NCI-H128 (cell line): ENCODE results near the gene TBC1D30.
A peak's percentile ranks its signal among the peaks of the same experiment; 100 is the strongest.

Experiments
- DNase-seq: peaks from one replicate; lab custom pipeline; 2025; ENCODE audit not compliant: unreplicated experiment; lab: John Stamatoyannopoulos, UW

Gene TBC1D30

GRCh38 chr12:64858882-64859605 is 34.6 kb downstream of the TBC1D30 start:
- DNase-seq, result no peak

GRCh38 chr12:64860446-64860998 is 36.1 kb downstream of the TBC1D30 start:
- DNase-seq, result no peak

- no peak for DNase-seq
Measured at GRCh38 chr12:64864319-64864718, 39.9 kb downstream of the TBC1D30 start.

- DNase-seq, result no peak
Measured at GRCh38 chr12:64875186-64875585, 50.7 kb downstream of the TBC1D30 start.

- DNase-seq, result no peak
Measured at GRCh38 chr12:64876388-64877071, 52.1 kb downstream of the TBC1D30 start.

- DNase-seq, result no peak
Measured at GRCh38 chr12:64877363-64878004, 53.0 kb downstream of the TBC1D30 start.

- DNase-seq, result no peak
Measured at GRCh38 chr12:64882687-64883086, 58.2 kb downstream of the TBC1D30 start.

GRCh38 chr12:64883264-64884163 is 59.1 kb downstream of the TBC1D30 start:
- no peak for DNase-seq

- DNase-seq, result no peak
Measured at GRCh38 chr12:64884164-64884542, 59.7 kb downstream of the TBC1D30 start.

GRCh38 chr12:64884728-64885127 is 60.3 kb downstream of the TBC1D30 start:
- DNase-seq, result no peak

GRCh38 chr12:64889434-64890216 is 65.2 kb downstream of the TBC1D30 start:
- no peak for DNase-seq

- peak; percentile 21 for DNase-seq
Measured at GRCh38 chr12:64890873-64891468, 66.5 kb downstream of the TBC1D30 start.

GRCh38 chr12:64891629-64892028 is 67.2 kb downstream of the TBC1D30 start:
- no peak for DNase-seq

- no peak for DNase-seq
Measured at GRCh38 chr12:64892561-64892960, 68.1 kb downstream of the TBC1D30 start.

GRCh38 chr12:64893961-64894360 is 69.5 kb downstream of the TBC1D30 start:
- DNase-seq, result no peak

GRCh38 chr12:64894827-64895475 is 70.5 kb downstream of the TBC1D30 start:
- no peak for DNase-seq

GRCh38 chr12:64895526-64895925 is 71.1 kb downstream of the TBC1D30 start:
- DNase-seq, result no peak

GRCh38 chr12:64900540-64900939 is 76.1 kb downstream of the TBC1D30 start:
- DNase-seq, result no peak

GRCh38 chr12:64903479-64904152 is 79.2 kb downstream of the TBC1D30 start:
- no peak for DNase-seq
